H1 (cell line): ENCODE data around the gene RAB39B. TPM values are rescaled to one million over a fixed set of nuclear protein-coding genes. Genes with fewer than 3 reads are reported as not detected.

ENCODE experiments used
- CTCF ChIA-PET: fragments of 300-600 bp; sonication (Branson Sonifier 250); formaldehyde crosslinking; loops from one replicate; lab custom pipeline; 2021; ENCODE audit not compliant: partially characterized antibody; lab: Charles Lee
- POLR2A ChIA-PET: fragments of 300-600 bp; sonication (Branson Sonifier 250); formaldehyde crosslinking; loops from one replicate; lab custom pipeline; 2021; ENCODE audit warnings: inconsistent platforms; ENCODE audit not compliant: partially characterized antibody; lab: Charles Lee
- DNase-seq, 2 experiments: peaks; one replicate each; pipeline versions ENCODE4 v3.0.0 to v3.0.0-alpha.2; 2010 to 2022; ENCODE audit warnings: low spot score in 2 of 2, low read depth in 1 of 2, mixed read lengths in 1 of 2
- FAIRE-seq: peaks from 2 replicates; lab custom pipeline; 2011; peaks lifted over from hg19 to GRCh38; lab: Jason Lieb, UNC
- H2AFZ ChIP-seq: 2 replicates; pipeline ENCODE4 v1.8.1; 2012; ENCODE audit warnings: low read length, inconsistent platforms
- H2AK5ac ChIP-seq: 2 replicates; pipeline ENCODE4 v1.6.1; 2013; ENCODE audit warnings: low read depth, low read length
- H2BK120ac ChIP-seq: replicated peaks from 2 replicates; pipeline ENCODE3; 2013; ENCODE audit warnings: low read depth, low read length, inconsistent platforms
- H2BK12ac ChIP-seq: 2 replicates; pipeline ENCODE4 v1.6.1; 2013; ENCODE audit warnings: low read depth, low read length
- H2BK15ac ChIP-seq: 2 replicates; pipeline ENCODE4 v1.6.1; 2013; ENCODE audit warnings: low read length
- H2BK20ac ChIP-seq: 2 replicates; pipeline ENCODE4 v1.6.1; 2013; ENCODE audit warnings: low read length
- H2BK5ac ChIP-seq: 2 replicates; pipeline ENCODE4 v1.6.1; 2013; ENCODE audit warnings: low read depth, low read length
- H3K14ac ChIP-seq: 2 replicates; pipeline ENCODE4 v1.6.1; 2013; ENCODE audit warnings: inconsistent platforms; ENCODE audit not compliant: insufficient read length
- H3K18ac ChIP-seq: 2 replicates; pipeline ENCODE4 v1.6.1; 2013; ENCODE audit warnings: low read length; ENCODE audit errors: extremely low read depth
- H3K23ac ChIP-seq: 2 replicates; pipeline ENCODE4 v1.6.1; 2013; ENCODE audit warnings: inconsistent platforms; ENCODE audit not compliant: insufficient read length
- H3K23me2 ChIP-seq: 2 replicates; pipeline ENCODE4 v1.6.1; 2013; ENCODE audit warnings: low read depth, low read length
- H3K27ac ChIP-seq: 2 replicates; pipeline ENCODE4 v1.6.1; 2011; ENCODE audit warnings: low read depth, low read length, inconsistent platforms
- H3K27me3 ChIP-seq, 4 experiments: replicated peaks in 1 of 4; 1 replicate in 1 of 4; 2 replicates in 3 of 4; pipeline versions ENCODE4 v1.6.1 to v1.8.1; 2011 to 2013; ENCODE audit warnings: low read length in 3 of 4, mild to moderate bottlenecking in 3 of 4, inconsistent platforms in 2 of 4, mixed read lengths in 2 of 4, moderate library complexity in 1 of 4; ENCODE audit not compliant: control insufficient read depth in 3 of 4, insufficient read depth in 3 of 4; ENCODE audit errors: extremely low read depth in 1 of 4
- H3K36me3 ChIP-seq, 4 experiments: 2 replicates each; pipeline versions ENCODE4 v1.6.1 to v1.8.1; 2011 to 2013; ENCODE audit warnings: mild to moderate bottlenecking in 4 of 4, low read length in 3 of 4, moderate library complexity in 2 of 4, control low read depth in 1 of 4, inconsistent platforms in 1 of 4; ENCODE audit not compliant: insufficient read depth in 4 of 4, control insufficient read depth in 2 of 4
- H3K4ac ChIP-seq: replicated peaks from 2 replicates; pipeline ENCODE3; 2013; ENCODE audit warnings: low read length, low read depth, mixed read lengths, inconsistent platforms; ENCODE audit not compliant: insufficient read length
- H3K4me1 ChIP-seq, 4 experiments: replicated peaks in 1 of 4; 1 replicate in 1 of 4; 2 replicates in 3 of 4; pipeline versions ENCODE4 v1.6.1 to v1.8.1; 2011 to 2013; ENCODE audit warnings: low read length in 3 of 4, inconsistent platforms in 2 of 4, mixed read lengths in 1 of 4; ENCODE audit not compliant: insufficient read depth in 4 of 4, control insufficient read depth in 3 of 4
- H3K4me2 ChIP-seq, 2 experiments: 2 replicates each; pipeline versions ENCODE4 v1.6.1 to v1.8.1; 2011 to 2013; ENCODE audit warnings: low read depth in 2 of 2, low read length in 2 of 2, control low read depth in 1 of 2, inconsistent platforms in 1 of 2, mild to moderate bottlenecking in 1 of 2; ENCODE audit not compliant: insufficient read depth in 1 of 2
- H3K4me3 ChIP-seq, 4 experiments: fragments of 200-600, 300-600 bp in 1 of 4; sonication (generic), shearing (Covaris generic), sonication (Bioruptor Twin) in 1 of 4; 2 replicates each; pipeline versions ENCODE4 v1.5.1 to v1.8.1; 2011 to 2016; ENCODE audit warnings: low read length in 4 of 4, low read depth in 3 of 4, control low read depth in 2 of 4, inconsistent platforms in 2 of 4, mild to moderate bottlenecking in 2 of 4, mixed read lengths in 1 of 4, moderate library complexity in 1 of 4; ENCODE audit not compliant: insufficient read depth in 2 of 4; ENCODE audit errors: extremely low read depth in 1 of 4
- H3K56ac ChIP-seq: replicated peaks from 2 replicates; pipeline ENCODE3; 2013; ENCODE audit warnings: low read depth, mild to moderate bottlenecking, mixed read lengths, low read length, inconsistent platforms; ENCODE audit not compliant: insufficient read length
- H3K79me1 ChIP-seq: 2 replicates; pipeline ENCODE4 v1.6.1; 2013; ENCODE audit warnings: low read depth, low read length, control low read depth
- H3K79me2 ChIP-seq, 2 experiments: 2 replicates each; pipeline versions ENCODE4 v1.6.1 to v1.8.1; 2012 to 2013; ENCODE audit warnings: low read length in 2 of 2, mild to moderate bottlenecking in 2 of 2, inconsistent platforms in 1 of 2; ENCODE audit not compliant: insufficient read depth in 2 of 2, control insufficient read depth in 1 of 2
- H3K9ac ChIP-seq, 4 experiments: replicated peaks in 1 of 4; 1 replicate in 1 of 4; 2 replicates in 3 of 4; pipeline versions ENCODE4 v1.6.1 to v1.8.1; 2011 to 2013; ENCODE audit warnings: low read depth in 3 of 4, low read length in 3 of 4, control low read depth in 2 of 4, mild to moderate bottlenecking in 2 of 4, moderate library complexity in 2 of 4, inconsistent platforms in 1 of 4; ENCODE audit errors: extremely low read depth in 1 of 4
- H3K9me3 ChIP-seq, 2 experiments: 2 replicates each; pipeline versions ENCODE4 v1.6.1 to v1.8.1; 2012 to 2013; ENCODE audit warnings: mild to moderate bottlenecking in 2 of 2, moderate library complexity in 2 of 2, control low read depth in 1 of 2, inconsistent platforms in 1 of 2, low read depth in 1 of 2, low read length in 1 of 2, mixed read lengths in 1 of 2; ENCODE audit not compliant: insufficient read depth in 2 of 2
- H4K20me1 ChIP-seq, 2 experiments: replicated peaks in 1 of 2; 2 replicates each; pipeline versions ENCODE3 to v1.8.1; 2011 to 2013; ENCODE audit warnings: inconsistent platforms in 2 of 2, low read length in 2 of 2, mild to moderate bottlenecking in 1 of 2; ENCODE audit not compliant: insufficient read depth in 2 of 2, control insufficient read depth in 1 of 2
- H4K5ac ChIP-seq: 2 replicates; pipeline ENCODE4 v1.6.1; 2013; ENCODE audit warnings: low read length, low read depth, mixed read lengths, inconsistent platforms; ENCODE audit not compliant: insufficient read length
- H4K8ac ChIP-seq: 2 replicates; pipeline ENCODE4 v1.8.0; 2013; ENCODE audit warnings: mild to moderate bottlenecking, moderate library complexity, low read length, inconsistent platforms; ENCODE audit not compliant: insufficient read depth; ENCODE audit errors: extremely low read depth
- H4K91ac ChIP-seq: replicated peaks from 2 replicates; pipeline ENCODE3; 2013; ENCODE audit warnings: low read length, mixed read lengths, inconsistent platforms; ENCODE audit not compliant: insufficient read length
- KDM5A ChIP-seq: fragments of 200-600 bp; IDR thresholded peaks from 2 replicates; pipeline ENCODE4 v1.7.1; 2012; ENCODE audit warnings: mild to moderate bottlenecking, low read length, inconsistent platforms, mixed read lengths
- POLR2A ChIP-seq, 2 experiments: IDR thresholded peaks; 1 replicate in 1 of 2; 2 replicates in 1 of 2; pipeline ENCODE4 v1.6.1; 2011; ENCODE audit warnings: low read depth in 2 of 2, low read length in 2 of 2, mild to moderate bottlenecking in 2 of 2; ENCODE audit errors: control extremely low read depth in 1 of 2
- RAD21 ChIP-seq, 2 experiments: IDR thresholded peaks in 1 of 2; conservative IDR thresholded peaks in 1 of 2; 2 replicates each; pipeline ENCODE4 v1.6.1; 2011; ENCODE audit warnings: low read depth in 2 of 2, low read length in 2 of 2, improper control_type of control experiment in 1 of 2, inconsistent platforms in 1 of 2, mild to moderate bottlenecking in 1 of 2, moderate library complexity in 1 of 2
- SP1 ChIP-seq: IDR thresholded peaks from 2 replicates; pipeline ENCODE4 v1.6.1; 2011; ENCODE audit warnings: low read depth, low read length
- TAF7 ChIP-seq: optimal IDR thresholded peaks from 2 replicates; pipeline ENCODE3; 2011; ENCODE audit warnings: low read depth, mild to moderate bottlenecking, inconsistent platforms, low read length, moderate library complexity, borderline replicate concordance
- WGBS, 2 experiments: shearing (Covaris generic) in 1 of 2; methylation state at CpG; one replicate each; pipeline versions ENCODE4 v1.1.6 to v1.1.7; 2013 to 2015; ENCODE audit warnings: low lambda C conversion rate in 2 of 2, mixed read lengths in 2 of 2, inconsistent platforms in 1 of 2, low coverage in 1 of 2, missing lambda C conversion rate in 1 of 2; ENCODE audit not compliant: insufficient replicate concordance in 2 of 2, insufficient coverage in 1 of 2, insufficient read length in 1 of 2; ENCODE audit errors: extremely low coverage in 1 of 2, missing lambda C conversion rate in 1 of 2; 5-methylcytosine and 5-hydroxymethylcytosine counted together
- polyA plus RNA-seq, 7 experiments: library from polyadenylated mRNA; depleted of rRNA in 3 of 7; stranded (reverse) in 5 of 7; unstranded in 2 of 7; fragments of >200 nt in 5 of 7; fragments of 200-250 nt in 2 of 7; gene quantifications; 1 replicate in 5 of 7; 2 replicates in 1 of 7; 4 replicates in 1 of 7; pipeline versions ENCODE4 v1.2.1 to v1.2.3, GENCODE V29; 2011 to 2013; ENCODE audit warnings: missing spikeins in 2 of 7, mixed read lengths in 2 of 7
- total RNA-seq: library from RNA; stranded (reverse); fragmentation: NEBNext Ultra II Directional; extraction: Animal tissue kit (Norgen Biotek cat#: 25700); gene quantifications from 2 replicates; pipeline ENCODE4 v1.2.1, GENCODE V29; 2021

Gene RAB39B
- total and polyA plus RNA-seq, 2 of the 8 experiments (the other 6 are each of a cell fraction or from before 2014, with no cell fraction given) = 3.1 to 9.3 TPM

DNA sequence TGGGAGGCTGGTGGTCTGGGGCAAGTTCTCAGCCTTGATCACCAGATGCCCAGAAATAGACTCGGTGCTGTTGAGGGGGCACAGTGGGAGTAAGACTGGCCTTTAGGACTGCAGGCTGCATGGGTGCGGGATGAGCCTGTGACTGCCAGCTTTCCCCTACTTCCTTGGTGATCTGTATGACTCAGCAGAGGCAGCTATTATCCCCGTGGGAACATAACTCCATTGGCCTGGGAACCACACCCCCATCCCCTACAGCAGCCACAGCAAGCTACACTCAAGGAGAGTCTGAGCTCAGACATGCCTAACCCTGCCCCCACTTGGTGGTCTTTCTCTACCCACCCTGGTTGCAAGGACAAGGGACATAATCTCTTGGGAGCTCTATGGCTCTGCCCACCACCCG lies 49.5 kb upstream of the RAB39B start:
- ChIA-PET POLR2A (no interaction called here), CTCF (interaction anchor here (1.1 kb wide), 1 partner anchor 13 kb away, joined by 5 read pairs; no protein-coding TSS in a partner anchor)
- no peak overlapping the region for H4K5ac ChIP-seq
- no peak overlapping the region for H3K23ac ChIP-seq
- H2BK15ac ChIP-seq = no peak overlapping the region
- no peak overlapping the region; the same call in 1 of the 2 replicates for H3K27ac ChIP-seq
- no peaks in the 10 kb centered on the region for H3K79me2 ChIP-seq
- H2BK12ac ChIP-seq = 0 out of 2 replicates have a peak overlapping the region, but pooled peaks have one; percentile 9
- no peaks in the 10 kb centered on the region for H3K27me3 ChIP-seq
- H3K18ac ChIP-seq = no peak overlapping the region
- FAIRE-seq (no peak), DNase-seq (no peak)
- no peak overlapping the region for H3K56ac ChIP-seq
- no peak overlapping the region for H3K14ac ChIP-seq
- H2AK5ac ChIP-seq = no peak overlapping the region
- H3K4me3 ChIP-seq = no peak overlapping the region
- H3K4me1 ChIP-seq = no peaks in the 10 kb centered on the region
- H2BK20ac ChIP-seq = no peak overlapping the region
- H2BK5ac ChIP-seq = no peak overlapping the region
- H3K23me2 ChIP-seq = no peaks in the 10 kb centered on the region
- TF ChIP-seq KDM5A (no peak), RAD21 (IDR thresholded peaks at IDR 0.05 in 1 of 2, conservative IDR thresholded peaks at IDR 0.05 in 1 of 2; ENCODE audit: low read depth in 2 of 2, low read length in 2 of 2) (no peak), TAF7 (no peak), POLR2A (IDR thresholded peaks at IDR 0.05; ENCODE audit: control extremely low read depth in 1 of 2, low read depth in 2 of 2, low read length in 2 of 2) (no peak), SP1 (no peak)
- WGBS, 2 experiments = 90% methylated on average over 2 of the region's 4 CpGs; no CpG with 5 or more reads in 1 of the 2 experiments
- H4K20me1 ChIP-seq = no peaks in the 10 kb centered on the region
- H2BK120ac ChIP-seq = no peak overlapping the region
- no peak overlapping the region for H3K4ac ChIP-seq
- H3K4me2 ChIP-seq = no peak overlapping the region
- H3K9ac ChIP-seq = no peak overlapping the region
- no peak overlapping the region for H4K8ac ChIP-seq
- H3K79me1 ChIP-seq = no peaks in the 10 kb centered on the region
- no peaks in the 10 kb centered on the region for H3K36me3 ChIP-seq
- H2AFZ ChIP-seq = no peak overlapping the region
- H4K91ac ChIP-seq = no peak overlapping the region
- H3K9me3 ChIP-seq = no peaks in the 10 kb centered on the region
